Sigmoid colon (tissue), 7 donors: Measurements from ENCODE around the gene MARK3. TPM values are rescaled to one million over a fixed set of nuclear protein-coding genes. Genes with fewer than 3 reads are reported as not detected.

Source experiments
- DNase-seq: peaks from one replicate; pipeline ENCODE4 v3.0.0-alpha.2; 2019
- H3K27ac ChIP-seq, 4 donors: fragments of 200-600 bp; sonication (generic); one replicate each; pipeline ENCODE4 v1.5.1; 2016 to 2019; ENCODE audit warnings: mild to moderate bottlenecking in 1 of 4
- H3K27me3 ChIP-seq, 3 donors: fragments of 200-600 bp; sonication (generic); one replicate each; pipeline ENCODE4 v1.5.1; 2019; ENCODE audit warnings: mild to moderate bottlenecking in 1 of 3
- H3K36me3 ChIP-seq, 4 donors: fragments of 200-600 bp; sonication (generic); one replicate each; pipeline ENCODE4 v1.5.1; 2016 to 2019
- H3K4me1 ChIP-seq, 4 donors: fragments of 200-600 bp; sonication (generic); one replicate each; pipeline ENCODE4 v1.5.1; 2017 to 2019
- H3K4me3 ChIP-seq, 4 donors: fragments of 200-600 bp; sonication (generic); one replicate each; pipeline ENCODE4 v1.5.1; 2017 to 2019; ENCODE audit warnings: mild to moderate bottlenecking in 2 of 4, moderate library complexity in 1 of 4
- H3K9me3 ChIP-seq, 4 donors: fragments of 200-600 bp in 3 of 4; sonication (generic) in 3 of 4; one replicate each; pipeline versions ENCODE4 v1.5.1 to v1.6.1; 2013 to 2019
- CTCF ChIP-seq, 4 experiments: fragments of 450-650 bp in 3 of 4; fragments of 200-600 bp in 1 of 4; IDR thresholded peaks; one replicate each; pipeline ENCODE4 v1.5.1; 2016 to 2019; ENCODE audit warnings: antibody characterized with exemption in 4 of 4, mild to moderate bottlenecking in 3 of 4, moderate library complexity in 2 of 4
- EP300 ChIP-seq, 4 donors: sonication (generic); formaldehyde crosslinking; IDR thresholded peaks; one replicate each; pipeline ENCODE4 v1.6.1; 2017; ENCODE audit warnings: antibody characterized with exemption in 4 of 4
- POLR2A ChIP-seq, 2 donors: fragments of 450-650 bp; IDR thresholded peaks; one replicate each; pipeline ENCODE4 v1.6.1; 2016; ENCODE audit warnings: antibody characterized with exemption in 2 of 2, mild to moderate bottlenecking in 2 of 2, moderate library complexity in 2 of 2
- POLR2AphosphoS5 ChIP-seq, 4 donors: sonication (generic); formaldehyde crosslinking; IDR thresholded peaks; one replicate each; pipeline ENCODE4 v1.6.1; 2017; ENCODE audit warnings: antibody characterized with exemption in 4 of 4
- WGBS, 2 donors: extraction: QIAGEN DNeasy Blood & Tissue Kit; methylation state at CpG; one replicate each; pipeline ENCODE4 v1.1.7; 2013; 5-methylcytosine and 5-hydroxymethylcytosine counted together
- intact Hi-C: fragments of 100-400 bp; cut with DNase I; formaldehyde crosslinking; loops from one replicate; pipeline ENCODE4 v1.15.1; 2023
- polyA plus RNA-seq, 3 donors: library from polyadenylated mRNA; stranded (reverse); fragments of 200-250 nt; gene quantifications; one replicate each; pipeline ENCODE4 v1.2.3, GENCODE V29; 2013
- total RNA-seq, 4 donors: library from RNA; depleted of rRNA; stranded (reverse); fragments of >200 nt; gene quantifications; one replicate each; pipeline ENCODE4 v1.1.0, GENCODE V29; 2016
- donor health status: healthy with polysubstance abuse.
- donor health status: Bipolar disorder and iron deficiency.
- donor health status: healthy.

Gene MARK3
- total and polyA plus RNA-seq, 7 donors, result 21.6 to 104 (median 66.7) TPM

- Histone ChIP-seq H3K9me3 (no peaks in the 10 kb centered on the region), H3K27me3 (no peaks in the 10 kb centered on the region), H3K4me3 (no peak overlapping the region), H3K4me1 (no peaks in the 10 kb centered on the region), H3K36me3 (peaks cover 13 to 92% (median 40%) of the 10 kb centered on the region in 4 donors), H3K27ac (no peak overlapping the region)
- 80 to 89% methylated on average over 5 of the region's 5 CpGs for WGBS, 2 donors
- DNase-seq, result no peak
- TF ChIP-seq POLR2A (IDR thresholded peaks at IDR 0.05) (no peak), POLR2AphosphoS5 (IDR thresholded peaks at IDR 0.05) (no peak), EP300 (IDR thresholded peaks at IDR 0.05) (no peak), CTCF (IDR thresholded peaks at IDR 0.05) (no peak)
- intact Hi-C loops, result no loop called here
Measured at GRCh38 chr14:103476631-103477030, 91.4 kb downstream of the MARK3 start.

GRCh38 chr14:103480595-103480994, 95.4 kb downstream of the MARK3 start:
- H3K4me3 ChIP-seq, result no peak overlapping the region
- no peaks in the 10 kb centered on the region for H3K4me1 ChIP-seq
- H3K27ac ChIP-seq, result no peak overlapping the region
- 62 to 85% methylated on average over 3 of the region's 3 CpGs for whole genome bisulfite sequencing, 2 donors
- no peak for TF ChIP-seq CTCF (IDR thresholded peaks at IDR 0.05)
- TF ChIP-seq EP300 (IDR thresholded peaks at IDR 0.05), result no peak
- no peak for TF ChIP-seq POLR2AphosphoS5 (IDR thresholded peaks at IDR 0.05)
- TF ChIP-seq POLR2A (IDR thresholded peaks at IDR 0.05), result no peak
- intact Hi-C loops, result no loop called here
- H3K36me3 ChIP-seq, result peaks cover 6 to 72% (median 37%) of the 10 kb centered on the region in 4 donors
- no peaks in the 10 kb centered on the region for H3K9me3 ChIP-seq
- no peak for DNase-seq
- no peaks in the 10 kb centered on the region for H3K27me3 ChIP-seq

GRCh38 chr14:103483600-103483999, 98.4 kb downstream of the MARK3 start:
- Histone ChIP-seq H3K4me1 (no peaks in the 10 kb centered on the region), H3K36me3 (peaks cover 6 to 63% (median 26%) of the 10 kb centered on the region in 4 donors), H3K27me3 (no peaks in the 10 kb centered on the region), H3K27ac (no peak overlapping the region), H3K9me3 (no peaks in the 10 kb centered on the region), H3K4me3 (no peak overlapping the region)
- intact Hi-C loops, result no loop called here
- TF ChIP-seq POLR2A (IDR thresholded peaks at IDR 0.05), result no peak
- TF ChIP-seq POLR2AphosphoS5 (IDR thresholded peaks at IDR 0.05), result no peak
- TF ChIP-seq EP300 (IDR thresholded peaks at IDR 0.05), result no peak
- TF ChIP-seq CTCF (IDR thresholded peaks at IDR 0.05), result no peak
- no peak for DNase-seq
- 45 to 71% methylated on average over 5 of the region's 5 CpGs for WGBS, 2 donors

- WGBS, 2 donors, result 93 to 94% methylated on average over 2 of the region's 2 CpGs
- Histone ChIP-seq H3K27me3 (no peaks in the 10 kb centered on the region), H3K4me1 (no peaks in the 10 kb centered on the region), H3K4me3 (no peak overlapping the region), H3K36me3 (peaks cover 6 to 64% (median 23%) of the 10 kb centered on the region in 4 donors), H3K27ac (no peak overlapping the region), H3K9me3 (no peaks in the 10 kb centered on the region)
- TF ChIP-seq CTCF (IDR thresholded peaks at IDR 0.05), result no peak
- no peak for TF ChIP-seq POLR2AphosphoS5 (IDR thresholded peaks at IDR 0.05)
- no peak for TF ChIP-seq EP300 (IDR thresholded peaks at IDR 0.05)
- TF ChIP-seq POLR2A (IDR thresholded peaks at IDR 0.05), result no peak
- DNase-seq, result no peak
- intact Hi-C loops, result no loop called here
Measured at GRCh38 chr14:103485504-103485903, 100.3 kb downstream of the MARK3 start.

GRCh38 chr14:103488071-103488470, 102.9 kb downstream of the MARK3 start:
- WGBS, 2 donors, result 95 to 97% methylated on average over 6 of the region's 6 CpGs
- no peaks in the 10 kb centered on the region for H3K9me3 ChIP-seq
- peaks cover 10 to 68% (median 16%) of the 10 kb centered on the region in 4 donors for H3K36me3 ChIP-seq
- intact Hi-C loops, result no loop called here
- TF ChIP-seq POLR2A (IDR thresholded peaks at IDR 0.05), result no peak
- H3K4me3 ChIP-seq, result no peak overlapping the region
- H3K27ac ChIP-seq, result no peak overlapping the region
- H3K4me1 ChIP-seq, result no peaks in the 10 kb centered on the region
- no peaks in the 10 kb centered on the region for H3K27me3 ChIP-seq
- no peak for DNase-seq
